Measurements from ENCODE around the gene TLL2. TPM values are rescaled to one million over a fixed set of nuclear protein-coding genes. Genes with fewer than 3 reads are reported as not detected.

TLL2 gene
- total RNA-seq, 1 donor from 2014 or later: not detected

DNA sequence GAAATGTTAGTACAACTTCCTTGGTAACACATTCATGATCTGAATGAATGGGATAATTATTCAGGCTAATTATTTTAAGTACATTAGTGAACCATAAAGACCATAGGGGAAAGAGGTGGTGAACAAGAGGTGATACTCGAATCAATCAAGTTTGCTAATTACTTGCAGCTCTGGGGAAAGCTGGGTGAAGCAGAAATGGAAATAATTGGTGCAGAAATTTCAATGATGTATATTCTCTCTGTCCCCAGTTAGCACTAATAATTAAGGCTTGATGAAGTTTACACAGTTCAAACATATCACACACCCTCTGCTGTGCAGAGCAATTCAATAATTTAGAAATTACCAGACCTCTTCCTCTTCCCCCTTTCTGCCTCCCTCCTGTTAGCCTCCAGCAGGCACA lies 105.5 kb downstream of the TLL2 start:
- H3K27me3 ChIP-seq: peaks cover 12% of the 10 kb centered on the region
- no peak for ATAC-seq
- intact Hi-C loops (cut with DNase I): no loop called here

DNA sequence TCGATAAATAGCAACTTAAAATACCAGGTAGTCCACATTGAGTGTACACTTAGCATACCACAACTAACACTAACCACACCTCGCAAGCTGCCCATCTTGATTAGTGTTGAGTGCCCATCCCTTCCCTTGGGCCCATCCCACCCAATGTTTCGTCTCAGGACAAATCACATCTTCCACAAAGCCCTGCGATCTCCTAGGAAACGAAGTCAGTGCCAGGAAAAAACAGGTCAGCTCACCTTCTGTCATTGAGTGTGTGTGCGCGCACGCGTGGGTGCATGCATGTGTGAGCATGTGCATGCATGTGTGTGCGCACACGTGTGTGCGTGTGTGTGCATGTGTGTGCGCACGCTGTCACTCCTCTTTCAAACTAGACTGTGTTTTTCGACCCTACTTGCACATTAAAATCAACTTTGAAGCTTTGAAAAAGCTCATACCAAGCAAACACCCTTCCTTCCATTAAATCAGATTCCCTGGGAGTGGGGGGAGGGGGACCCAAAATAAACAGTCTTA lies 106.1 kb downstream of the TLL2 start:
- DNase-seq: no peak

More for the DNA sequence above, 105.5 kb downstream of the TLL2 start:
- Histone ChIP-seq H3K27ac (no peak overlapping the region), H3K4me1 (no peaks in the 10 kb centered on the region), H3K36me3 (no peaks in the 10 kb centered on the region), H3K4me3 (no peak overlapping the region), H3K9me3 (no peaks in the 10 kb centered on the region)
- TF ChIP-seq, protein P1, sequence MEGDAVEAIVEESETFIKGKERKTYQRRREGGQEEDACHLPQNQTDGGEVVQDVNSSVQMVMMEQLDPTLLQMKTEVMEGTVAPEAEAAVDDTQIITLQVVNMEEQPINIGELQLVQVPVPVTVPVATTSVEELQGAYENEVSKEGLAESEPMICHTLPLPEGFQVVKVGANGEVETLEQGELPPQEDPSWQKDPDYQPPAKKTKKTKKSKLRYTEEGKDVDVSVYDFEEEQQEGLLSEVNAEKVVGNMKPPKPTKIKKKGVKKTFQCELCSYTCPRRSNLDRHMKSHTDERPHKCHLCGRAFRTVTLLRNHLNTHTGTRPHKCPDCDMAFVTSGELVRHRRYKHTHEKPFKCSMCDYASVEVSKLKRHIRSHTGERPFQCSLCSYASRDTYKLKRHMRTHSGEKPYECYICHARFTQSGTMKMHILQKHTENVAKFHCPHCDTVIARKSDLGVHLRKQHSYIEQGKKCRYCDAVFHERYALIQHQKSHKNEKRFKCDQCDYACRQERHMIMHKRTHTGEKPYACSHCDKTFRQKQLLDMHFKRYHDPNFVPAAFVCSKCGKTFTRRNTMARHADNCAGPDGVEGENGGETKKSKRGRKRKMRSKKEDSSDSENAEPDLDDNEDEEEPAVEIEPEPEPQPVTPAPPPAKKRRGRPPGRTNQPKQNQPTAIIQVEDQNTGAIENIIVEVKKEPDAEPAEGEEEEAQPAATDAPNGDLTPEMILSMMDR (IDR thresholded peaks at IDR 0.05): no peak
- no peak for DNase-seq

DNA sequence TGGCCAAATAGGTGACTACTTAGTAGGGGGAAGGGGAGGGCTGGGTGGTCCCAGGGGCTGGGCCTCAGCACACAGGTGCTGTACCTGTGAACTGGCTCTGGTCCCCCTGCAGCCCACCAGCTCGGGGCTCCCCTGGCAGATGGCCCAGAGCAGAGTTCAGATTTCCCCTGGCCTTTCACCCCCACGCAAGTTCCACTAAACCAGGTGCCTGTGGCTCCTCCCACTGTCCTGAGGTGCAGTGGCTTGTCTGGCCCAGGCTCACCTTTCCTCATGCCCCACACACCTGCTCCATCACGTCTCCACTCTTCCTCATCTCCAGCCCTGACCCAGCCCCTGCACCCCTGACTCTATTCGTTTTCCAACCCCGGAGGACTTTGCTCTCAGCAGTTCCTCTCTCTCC lies 107.6 kb downstream of the TLL2 start:
- no peaks in the 10 kb centered on the region for H3K36me3 ChIP-seq
- peak; percentile 11 for ATAC-seq
- no peaks in the 10 kb centered on the region for H3K4me1 ChIP-seq
- peaks cover 12% of the 10 kb centered on the region for H3K27me3 ChIP-seq
- no peak overlapping the region for H3K4me3 ChIP-seq
- DNase-seq: no peak
- intact Hi-C loops (cut with DNase I): no loop called here
- no peak overlapping the region for H3K27ac ChIP-seq
- H3K9me3 ChIP-seq: no peaks in the 10 kb centered on the region
- TF ChIP-seq, protein P1 (IDR thresholded peaks at IDR 0.05): no peak

More for the DNA sequence above, 106.1 kb downstream of the TLL2 start:
- H3K36me3 ChIP-seq: no peaks in the 10 kb centered on the region
- TF ChIP-seq, protein P1 (IDR thresholded peaks at IDR 0.05): no peak
- ATAC-seq: no peak
- H3K4me1 ChIP-seq: no peaks in the 10 kb centered on the region
- intact Hi-C loops (cut with DNase I): no loop called here
- H3K4me3 ChIP-seq: no peak overlapping the region
- H3K27me3 ChIP-seq: peaks cover 12% of the 10 kb centered on the region
- H3K9me3 ChIP-seq: no peaks in the 10 kb centered on the region
- no peak overlapping the region for H3K27ac ChIP-seq

GRCh38 chr10:96402417-96403305 lies 111.1 kb downstream of the TLL2 start:
- Histone ChIP-seq H3K4me1 (no peaks in the 10 kb centered on the region), H3K36me3 (no peaks in the 10 kb centered on the region), H3K27ac (no peak overlapping the region), H3K4me3 (no peak overlapping the region), H3K27me3 (peaks cover 7% of the 10 kb centered on the region), H3K9me3 (no peaks in the 10 kb centered on the region)
- no peak for DNase-seq
- intact Hi-C loops (cut with DNase I): no loop called here
- ATAC-seq: no peak
- TF ChIP-seq, protein P1 (IDR thresholded peaks at IDR 0.05): no peak

DNA sequence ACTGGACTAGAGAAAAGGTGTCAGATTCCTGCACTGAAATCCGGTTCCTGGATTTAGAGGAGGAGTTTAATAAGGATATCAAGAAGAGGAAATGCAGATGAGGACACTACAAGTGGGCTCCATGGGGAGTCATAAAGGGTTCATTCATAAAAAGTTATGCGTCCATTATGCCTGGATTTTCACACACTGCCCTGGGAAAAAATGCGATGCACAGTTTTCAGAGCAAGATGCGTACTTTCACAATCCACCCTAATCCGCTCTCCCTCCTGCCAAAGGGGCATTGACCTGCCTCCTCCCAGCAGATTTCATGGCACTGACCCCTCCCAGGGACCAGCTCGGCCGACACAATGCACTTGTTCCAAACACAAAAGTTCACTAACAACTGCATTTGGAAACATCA lies 112.7 kb downstream of the TLL2 start:
- no peak overlapping the region for H3K27ac ChIP-seq
- TF ChIP-seq, protein P1 (IDR thresholded peaks at IDR 0.05): no peak
- H3K9me3 ChIP-seq: no peaks in the 10 kb centered on the region
- no peak overlapping the region for H3K4me3 ChIP-seq
- intact Hi-C loops (cut with DNase I): no loop called here
- H3K27me3 ChIP-seq: no peaks in the 10 kb centered on the region
- H3K36me3 ChIP-seq: no peaks in the 10 kb centered on the region
- no peaks in the 10 kb centered on the region for H3K4me1 ChIP-seq
- no peak for ATAC-seq
- no peak for DNase-seq
